ENCODE data around the gene KIRREL3.

KIRREL3 gene

GRCh38 chr11:126700768-126701519, 299.6 kb downstream of the KIRREL3 start:
- Histone ChIP-seq H3K9me3 (ENCODE audit: control insufficient read depth in 2 of 2, low read length in 2 of 2) (no peaks in the 10 kb centered on the region), H3K36me3 (ENCODE audit: control insufficient read depth in 2 of 2, insufficient read depth in 2 of 2, low read length in 2 of 2) (no peaks in the 10 kb centered on the region), H3K4me3 (ENCODE audit: low read length in 2 of 2) (no peak overlapping the region), H3K4me1 (ENCODE audit: control insufficient read depth in 2 of 2, insufficient read depth in 2 of 2, low read length in 2 of 2) (no peaks in the 10 kb centered on the region), H3K27ac (ENCODE audit: low read depth in 2 of 2, low read length in 2 of 2) (no peak overlapping the region), H3K9ac (ENCODE audit: low read depth in 1 of 2, low read length in 2 of 2) (no peak overlapping the region), H3K27me3 (ENCODE audit: control insufficient read depth in 2 of 2, insufficient read depth in 2 of 2, low read length in 2 of 2) (no peaks in the 10 kb centered on the region)

- H3K9ac ChIP-seq (ENCODE audit: low read depth in 1 of 2, low read length in 2 of 2) = no peak overlapping the region
- no peaks in the 10 kb centered on the region for H3K36me3 ChIP-seq (ENCODE audit: control insufficient read depth in 2 of 2, insufficient read depth in 2 of 2, low read length in 2 of 2)
- H3K9me3 ChIP-seq (ENCODE audit: control insufficient read depth in 2 of 2, low read length in 2 of 2) = no peaks in the 10 kb centered on the region
- H3K4me3 ChIP-seq (ENCODE audit: low read length in 2 of 2) = no peak overlapping the region
- no peaks in the 10 kb centered on the region for H3K4me1 ChIP-seq (ENCODE audit: control insufficient read depth in 2 of 2, insufficient read depth in 2 of 2, low read length in 2 of 2)
- H3K27ac ChIP-seq (ENCODE audit: low read depth in 2 of 2, low read length in 2 of 2) = no peak overlapping the region
- no peaks in the 10 kb centered on the region for H3K27me3 ChIP-seq (ENCODE audit: control insufficient read depth in 2 of 2, insufficient read depth in 2 of 2, low read length in 2 of 2)
Observed at GRCh38 chr11:126698576-126698975, 302.0 kb downstream of the KIRREL3 start.

- H3K9me3 ChIP-seq (ENCODE audit: control insufficient read depth in 2 of 2, low read length in 2 of 2) = no peaks in the 10 kb centered on the region
Observed at GRCh38 chr11:126697936-126698335, 302.6 kb downstream of the KIRREL3 start.

GRCh38 chr11:126696982-126697381, 303.6 kb downstream of the KIRREL3 start:
- Histone ChIP-seq H3K9me3 (ENCODE audit: control insufficient read depth in 2 of 2, low read length in 2 of 2) (no peaks in the 10 kb centered on the region), H3K4me1 (ENCODE audit: control insufficient read depth in 2 of 2, insufficient read depth in 2 of 2, low read length in 2 of 2) (no peaks in the 10 kb centered on the region), H3K9ac (ENCODE audit: low read depth in 1 of 2, low read length in 2 of 2) (no peak overlapping the region), H3K27ac (ENCODE audit: low read depth in 2 of 2, low read length in 2 of 2) (no peak overlapping the region), H3K27me3 (ENCODE audit: control insufficient read depth in 2 of 2, insufficient read depth in 2 of 2, low read length in 2 of 2) (no peaks in the 10 kb centered on the region), H3K36me3 (ENCODE audit: control insufficient read depth in 2 of 2, insufficient read depth in 2 of 2, low read length in 2 of 2) (no peaks in the 10 kb centered on the region), H3K4me3 (ENCODE audit: low read length in 2 of 2) (no peak overlapping the region)

More at GRCh38 chr11:126697936-126698335, 302.6 kb downstream of the KIRREL3 start:
- Histone ChIP-seq H3K36me3 (ENCODE audit: control insufficient read depth in 2 of 2, insufficient read depth in 2 of 2, low read length in 2 of 2) (no peaks in the 10 kb centered on the region), H3K4me1 (ENCODE audit: control insufficient read depth in 2 of 2, insufficient read depth in 2 of 2, low read length in 2 of 2) (no peaks in the 10 kb centered on the region), H3K9ac (ENCODE audit: low read depth in 1 of 2, low read length in 2 of 2) (no peak overlapping the region), H3K27me3 (ENCODE audit: control insufficient read depth in 2 of 2, insufficient read depth in 2 of 2, low read length in 2 of 2) (no peaks in the 10 kb centered on the region), H3K4me3 (ENCODE audit: low read length in 2 of 2) (no peak overlapping the region), H3K27ac (ENCODE audit: low read depth in 2 of 2, low read length in 2 of 2) (no peak overlapping the region)

- H3K27ac ChIP-seq (ENCODE audit: low read depth in 2 of 2, low read length in 2 of 2) = no peak overlapping the region
- H3K9ac ChIP-seq (ENCODE audit: low read depth in 1 of 2, low read length in 2 of 2) = no peak overlapping the region
- H3K4me1 ChIP-seq (ENCODE audit: control insufficient read depth in 2 of 2, insufficient read depth in 2 of 2, low read length in 2 of 2) = no peaks in the 10 kb centered on the region
- no peaks in the 10 kb centered on the region for H3K9me3 ChIP-seq (ENCODE audit: control insufficient read depth in 2 of 2, low read length in 2 of 2)
- no peaks in the 10 kb centered on the region for H3K27me3 ChIP-seq (ENCODE audit: control insufficient read depth in 2 of 2, insufficient read depth in 2 of 2, low read length in 2 of 2)
- no peaks in the 10 kb centered on the region for H3K36me3 ChIP-seq (ENCODE audit: control insufficient read depth in 2 of 2, insufficient read depth in 2 of 2, low read length in 2 of 2)
- H3K4me3 ChIP-seq (ENCODE audit: low read length in 2 of 2) = no peak overlapping the region
Observed at GRCh38 chr11:126695293-126695692, 305.3 kb downstream of the KIRREL3 start.

GRCh38 chr11:126694065-126694625, 306.4 kb downstream of the KIRREL3 start:
- Histone ChIP-seq H3K27ac (ENCODE audit: low read depth in 2 of 2, low read length in 2 of 2) (no peak overlapping the region), H3K9me3 (ENCODE audit: control insufficient read depth in 2 of 2, low read length in 2 of 2) (no peaks in the 10 kb centered on the region), H3K9ac (ENCODE audit: low read depth in 1 of 2, low read length in 2 of 2) (no peak overlapping the region), H3K4me3 (ENCODE audit: low read length in 2 of 2) (no peak overlapping the region), H3K4me1 (ENCODE audit: control insufficient read depth in 2 of 2, insufficient read depth in 2 of 2, low read length in 2 of 2) (no peaks in the 10 kb centered on the region), H3K27me3 (ENCODE audit: control insufficient read depth in 2 of 2, insufficient read depth in 2 of 2, low read length in 2 of 2) (no peaks in the 10 kb centered on the region), H3K36me3 (ENCODE audit: control insufficient read depth in 2 of 2, insufficient read depth in 2 of 2, low read length in 2 of 2) (no peaks in the 10 kb centered on the region)

- Histone ChIP-seq H3K36me3 (ENCODE audit: control insufficient read depth in 2 of 2, insufficient read depth in 2 of 2, low read length in 2 of 2) (no peaks in the 10 kb centered on the region), H3K9ac (ENCODE audit: low read depth in 1 of 2, low read length in 2 of 2) (no peak overlapping the region), H3K27ac (ENCODE audit: low read depth in 2 of 2, low read length in 2 of 2) (no peak overlapping the region), H3K27me3 (ENCODE audit: control insufficient read depth in 2 of 2, insufficient read depth in 2 of 2, low read length in 2 of 2) (no peaks in the 10 kb centered on the region), H3K9me3 (ENCODE audit: control insufficient read depth in 2 of 2, low read length in 2 of 2) (no peaks in the 10 kb centered on the region), H3K4me3 (ENCODE audit: low read length in 2 of 2) (no peak overlapping the region), H3K4me1 (ENCODE audit: control insufficient read depth in 2 of 2, insufficient read depth in 2 of 2, low read length in 2 of 2) (no peaks in the 10 kb centered on the region)
Observed at GRCh38 chr11:126687477-126687876, 313.1 kb downstream of the KIRREL3 start.

- no peaks in the 10 kb centered on the region for H3K27me3 ChIP-seq (ENCODE audit: control insufficient read depth in 2 of 2, insufficient read depth in 2 of 2, low read length in 2 of 2)
- no peak overlapping the region for H3K4me3 ChIP-seq (ENCODE audit: low read length in 2 of 2)
- no peaks in the 10 kb centered on the region for H3K9me3 ChIP-seq (ENCODE audit: control insufficient read depth in 2 of 2, low read length in 2 of 2)
- no peaks in the 10 kb centered on the region for H3K4me1 ChIP-seq (ENCODE audit: control insufficient read depth in 2 of 2, insufficient read depth in 2 of 2, low read length in 2 of 2)
- no peaks in the 10 kb centered on the region for H3K36me3 ChIP-seq (ENCODE audit: control insufficient read depth in 2 of 2, insufficient read depth in 2 of 2, low read length in 2 of 2)
- H3K27ac ChIP-seq (ENCODE audit: low read depth in 2 of 2, low read length in 2 of 2) = no peak overlapping the region
- no peak overlapping the region for H3K9ac ChIP-seq (ENCODE audit: low read depth in 1 of 2, low read length in 2 of 2)
Observed at GRCh38 chr11:126686938-126687337, 313.6 kb downstream of the KIRREL3 start.

- H3K4me3 ChIP-seq (ENCODE audit: low read length in 2 of 2) = no peak overlapping the region
- H3K27ac ChIP-seq (ENCODE audit: low read depth in 2 of 2, low read length in 2 of 2) = no peak overlapping the region
- no peaks in the 10 kb centered on the region for H3K36me3 ChIP-seq (ENCODE audit: control insufficient read depth in 2 of 2, insufficient read depth in 2 of 2, low read length in 2 of 2)
- H3K4me1 ChIP-seq (ENCODE audit: control insufficient read depth in 2 of 2, insufficient read depth in 2 of 2, low read length in 2 of 2) = no peaks in the 10 kb centered on the region
- H3K27me3 ChIP-seq (ENCODE audit: control insufficient read depth in 2 of 2, insufficient read depth in 2 of 2, low read length in 2 of 2) = no peaks in the 10 kb centered on the region
- no peak overlapping the region for H3K9ac ChIP-seq (ENCODE audit: low read depth in 1 of 2, low read length in 2 of 2)
- no peaks in the 10 kb centered on the region for H3K9me3 ChIP-seq (ENCODE audit: control insufficient read depth in 2 of 2, low read length in 2 of 2)
Observed at GRCh38 chr11:126683766-126684728, 316.5 kb downstream of the KIRREL3 start.

GRCh38 chr11:126682590-126682989, 318.0 kb downstream of the KIRREL3 start:
- Histone ChIP-seq H3K4me3 (ENCODE audit: low read length in 2 of 2) (no peak overlapping the region), H3K27ac (ENCODE audit: low read depth in 2 of 2, low read length in 2 of 2) (no peak overlapping the region), H3K4me1 (ENCODE audit: control insufficient read depth in 2 of 2, insufficient read depth in 2 of 2, low read length in 2 of 2) (no peaks in the 10 kb centered on the region), H3K9me3 (ENCODE audit: control insufficient read depth in 2 of 2, low read length in 2 of 2) (no peaks in the 10 kb centered on the region), H3K36me3 (ENCODE audit: control insufficient read depth in 2 of 2, insufficient read depth in 2 of 2, low read length in 2 of 2) (no peaks in the 10 kb centered on the region), H3K27me3 (ENCODE audit: control insufficient read depth in 2 of 2, insufficient read depth in 2 of 2, low read length in 2 of 2) (no peaks in the 10 kb centered on the region), H3K9ac (ENCODE audit: low read depth in 1 of 2, low read length in 2 of 2) (no peak overlapping the region)
